Ishikawa (cell line): ENCODE data around the gene ZDHHC1.

Source experiments
- CEBPB ChIP-seq: IDR thresholded peaks from 2 replicates; pipeline ENCODE4 v1.6.1; 2012
- EP300 ChIP-seq: IDR thresholded peaks from 2 replicates; pipeline ENCODE4 v1.6.1; 2012; ENCODE audit warnings: borderline replicate concordance
- FOXM1 ChIP-seq: IDR thresholded peaks from 2 replicates; pipeline ENCODE4 v1.6.1; 2012; ENCODE audit warnings: low read depth, borderline replicate concordance
- MAX ChIP-seq: IDR thresholded peaks from 2 replicates; pipeline ENCODE4 v1.6.1; 2012
- NFIC ChIP-seq: IDR thresholded peaks from 2 replicates; pipeline ENCODE4 v1.6.1; 2012
- RAD21 ChIP-seq: IDR thresholded peaks from 2 replicates; pipeline ENCODE4 v1.6.1; 2012; ENCODE audit warnings: low read depth
- REST ChIP-seq: IDR thresholded peaks from 2 replicates; pipeline ENCODE4 v1.6.1; 2012; ENCODE audit warnings: low read depth, mild to moderate bottlenecking
- TAF1 ChIP-seq: IDR thresholded peaks from 2 replicates; pipeline ENCODE4 v1.6.1; 2012; ENCODE audit warnings: low read depth, mild to moderate bottlenecking
- YY1 ChIP-seq: IDR thresholded peaks from 2 replicates; pipeline ENCODE4 v1.6.1; 2012; ENCODE audit warnings: low read depth

GRCh38 chr16:67407788-67408452 lies 8.4 kb downstream of the ZDHHC1 start:
- TF ChIP-seq MAX: no peak
- no peak for TF ChIP-seq RAD21
- TF ChIP-seq REST: no peak
- TF ChIP-seq FOXM1: no peak
- no peak for TF ChIP-seq EP300
- TF ChIP-seq TAF1: no peak
- TF ChIP-seq NFIC: no peak
- no peak for TF ChIP-seq CEBPB
- TF ChIP-seq YY1: no peak
